Measurements from ENCODE around the gene SMIM8.

SMIM8 gene

DNA sequence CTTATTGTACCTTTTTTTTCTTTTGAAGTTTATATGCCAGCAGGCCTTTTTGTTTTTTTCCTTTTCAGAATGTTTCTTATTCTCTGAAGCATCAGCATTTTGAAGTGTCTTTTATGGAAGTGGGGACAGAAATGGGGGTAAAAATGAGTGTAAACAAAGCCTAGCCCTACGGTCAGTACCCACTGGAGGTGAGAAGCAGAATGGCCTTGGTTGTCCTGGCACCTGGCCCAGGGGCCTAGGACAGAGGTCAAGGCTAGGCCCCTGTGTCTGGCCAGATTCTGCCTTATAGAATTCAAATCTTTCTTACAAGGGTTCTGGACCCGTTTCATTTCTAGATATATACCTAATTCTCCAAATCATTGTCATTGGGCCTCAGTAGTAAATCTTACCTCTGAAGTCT lies 18.8 kb downstream of the SMIM8 start:
- H3K9ac ChIP-seq (ENCODE audit: low read depth, low read length), result no peak overlapping the region
- H4K20me1 ChIP-seq (ENCODE audit: insufficient read depth, low read length), result peaks cover 2% of the 10 kb centered on the region; the same call in 1 of the 2 replicates

DNA sequence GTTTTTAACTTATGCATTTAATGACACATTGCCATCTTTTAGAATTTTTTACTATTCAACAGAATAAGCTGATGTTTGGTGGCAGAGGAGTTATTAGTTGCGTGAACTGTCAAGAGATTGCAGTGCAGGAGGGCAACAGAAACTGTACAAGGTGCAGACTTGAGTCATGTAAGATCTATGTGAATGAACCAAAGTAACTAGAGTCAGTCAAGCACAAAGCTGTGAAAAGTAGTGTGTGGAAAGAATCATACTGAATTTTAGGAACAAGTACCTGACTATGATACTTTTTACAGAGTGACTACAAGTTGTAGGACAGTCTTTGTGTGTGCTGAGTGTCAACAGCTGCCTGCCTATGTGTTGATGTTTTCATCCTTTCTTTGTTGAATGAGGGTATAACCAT lies 19.5 kb downstream of the SMIM8 start:
- no peaks in the 10 kb centered on the region for H3K4me1 ChIP-seq (ENCODE audit: insufficient read depth, low read length)
- no peaks in the 10 kb centered on the region for H4K20me1 ChIP-seq (ENCODE audit: insufficient read depth, low read length)
- no peaks in the 10 kb centered on the region for H3K79me2 ChIP-seq (ENCODE audit: insufficient read depth, low read length)
- DNase-seq, result no peak
- H2AFZ ChIP-seq (ENCODE audit: low read depth, low read length), result no peak overlapping the region
- ATAC-seq (ENCODE audit: insufficient read depth, low read depth), result no peak
- no peak overlapping the region for H3K27ac ChIP-seq (ENCODE audit: low read length)
- no peaks in the 10 kb centered on the region for H3K27me3 ChIP-seq (ENCODE audit: insufficient read depth, low read length, poor library complexity)
- no peak overlapping the region for H3K4me2 ChIP-seq (ENCODE audit: insufficient read depth, low read length)
- H3K4me3 ChIP-seq (ENCODE audit: low read depth in 1 of 2, low read length in 2 of 2), result no peak overlapping the region
- no peak overlapping the region for H3K9ac ChIP-seq (ENCODE audit: low read depth, low read length)
- TF ChIP-seq, protein P1, sequence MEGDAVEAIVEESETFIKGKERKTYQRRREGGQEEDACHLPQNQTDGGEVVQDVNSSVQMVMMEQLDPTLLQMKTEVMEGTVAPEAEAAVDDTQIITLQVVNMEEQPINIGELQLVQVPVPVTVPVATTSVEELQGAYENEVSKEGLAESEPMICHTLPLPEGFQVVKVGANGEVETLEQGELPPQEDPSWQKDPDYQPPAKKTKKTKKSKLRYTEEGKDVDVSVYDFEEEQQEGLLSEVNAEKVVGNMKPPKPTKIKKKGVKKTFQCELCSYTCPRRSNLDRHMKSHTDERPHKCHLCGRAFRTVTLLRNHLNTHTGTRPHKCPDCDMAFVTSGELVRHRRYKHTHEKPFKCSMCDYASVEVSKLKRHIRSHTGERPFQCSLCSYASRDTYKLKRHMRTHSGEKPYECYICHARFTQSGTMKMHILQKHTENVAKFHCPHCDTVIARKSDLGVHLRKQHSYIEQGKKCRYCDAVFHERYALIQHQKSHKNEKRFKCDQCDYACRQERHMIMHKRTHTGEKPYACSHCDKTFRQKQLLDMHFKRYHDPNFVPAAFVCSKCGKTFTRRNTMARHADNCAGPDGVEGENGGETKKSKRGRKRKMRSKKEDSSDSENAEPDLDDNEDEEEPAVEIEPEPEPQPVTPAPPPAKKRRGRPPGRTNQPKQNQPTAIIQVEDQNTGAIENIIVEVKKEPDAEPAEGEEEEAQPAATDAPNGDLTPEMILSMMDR (IDR thresholded peaks at IDR 0.05; ENCODE audit: borderline replicate concordance, extremely low read depth, low read length, poor library complexity, severe bottlenecking), result no peak
- no peak for TF ChIP-seq EZH2 (IDR thresholded peaks at IDR 0.05; ENCODE audit: borderline replicate concordance, low read depth, low read length, severe bottlenecking)
- no peaks in the 10 kb centered on the region for H3K9me3 ChIP-seq (ENCODE audit: insufficient read depth, low read length, severe bottlenecking)
- peaks cover 7% of the 10 kb centered on the region; the same call in 1 of the 2 replicates for H3K36me3 ChIP-seq (ENCODE audit: insufficient read depth, low read length)

More for the DNA sequence above, 18.8 kb downstream of the SMIM8 start:
- Histone ChIP-seq H3K4me1 (ENCODE audit: insufficient read depth, low read length) (no peaks in the 10 kb centered on the region), H2AFZ (ENCODE audit: low read depth, low read length) (no peak overlapping the region), H3K27me3 (ENCODE audit: insufficient read depth, low read length, poor library complexity) (no peaks in the 10 kb centered on the region), H3K9me3 (ENCODE audit: insufficient read depth, low read length, severe bottlenecking) (no peaks in the 10 kb centered on the region), H3K36me3 (ENCODE audit: insufficient read depth, low read length) (peaks cover 7% of the 10 kb centered on the region; the same call in 1 of the 2 replicates), H3K27ac (ENCODE audit: low read length) (no peak overlapping the region), H3K4me3 (ENCODE audit: low read depth in 1 of 2, low read length in 2 of 2) (no peak overlapping the region), H3K79me2 (ENCODE audit: insufficient read depth, low read length) (peaks cover 3% of the 10 kb centered on the region; the same call in 1 of the 2 replicates), H3K4me2 (ENCODE audit: insufficient read depth, low read length) (no peak overlapping the region)
- ATAC-seq (ENCODE audit: insufficient read depth, low read depth), result no peak
- DNase-seq, result no peak
- TF ChIP-seq, protein P1 (IDR thresholded peaks at IDR 0.05; ENCODE audit: borderline replicate concordance, extremely low read depth, low read length, poor library complexity, severe bottlenecking), result no peak

GRCh38 chr6:87342829-87343228 lies 20.4 kb downstream of the SMIM8 start:
- Histone ChIP-seq H2AFZ (ENCODE audit: low read depth, low read length) (no peak overlapping the region), H3K9ac (ENCODE audit: low read depth, low read length) (no peak overlapping the region), H3K27ac (ENCODE audit: low read length) (no peak overlapping the region), H3K79me2 (ENCODE audit: insufficient read depth, low read length) (no peaks in the 10 kb centered on the region), H3K4me2 (ENCODE audit: insufficient read depth, low read length) (no peak overlapping the region), H3K4me3 (ENCODE audit: low read depth in 1 of 2, low read length in 2 of 2) (no peak overlapping the region), H4K20me1 (ENCODE audit: insufficient read depth, low read length) (no peaks in the 10 kb centered on the region), H3K27me3 (ENCODE audit: insufficient read depth, low read length, poor library complexity) (no peaks in the 10 kb centered on the region), H3K9me3 (ENCODE audit: insufficient read depth, low read length, severe bottlenecking) (no peaks in the 10 kb centered on the region), H3K36me3 (ENCODE audit: insufficient read depth, low read length) (peaks cover 7% of the 10 kb centered on the region; the same call in 1 of the 2 replicates), H3K4me1 (ENCODE audit: insufficient read depth, low read length) (no peaks in the 10 kb centered on the region)
- TF ChIP-seq, protein P1 (IDR thresholded peaks at IDR 0.05; ENCODE audit: borderline replicate concordance, extremely low read depth, low read length, poor library complexity, severe bottlenecking), result no peak
- no peak for TF ChIP-seq EZH2 (IDR thresholded peaks at IDR 0.05; ENCODE audit: borderline replicate concordance, low read depth, low read length, severe bottlenecking)
- ATAC-seq (ENCODE audit: insufficient read depth, low read depth), result no peak
- no peak for DNase-seq

- no peak for TF ChIP-seq EZH2 (IDR thresholded peaks at IDR 0.05; ENCODE audit: borderline replicate concordance, low read depth, low read length, severe bottlenecking)
- TF ChIP-seq, protein P1 (IDR thresholded peaks at IDR 0.05; ENCODE audit: borderline replicate concordance, extremely low read depth, low read length, poor library complexity, severe bottlenecking), result no peak
- H2AFZ ChIP-seq (ENCODE audit: low read depth, low read length), result no peak within 1 kb of the TSS
- H4K20me1 ChIP-seq (ENCODE audit: insufficient read depth, low read length), result no peaks in the 10 kb centered on the region
- H3K9ac ChIP-seq (ENCODE audit: low read depth, low read length), result no peak within 1 kb of the TSS
- H3K27ac ChIP-seq (ENCODE audit: low read length), result no peak within 1 kb of the TSS
- H3K36me3 ChIP-seq (ENCODE audit: insufficient read depth, low read length), result peaks cover 7% of the 10 kb centered on the region; the same call in 1 of the 2 replicates
- no peak for ATAC-seq (ENCODE audit: insufficient read depth, low read depth)
- no peak for DNase-seq
- H3K4me3 ChIP-seq (ENCODE audit: low read depth in 1 of 2, low read length in 2 of 2), result no peak within 1 kb of the TSS
- H3K4me1 ChIP-seq (ENCODE audit: insufficient read depth, low read length), result no peaks in the 10 kb centered on the region
- H3K9me3 ChIP-seq (ENCODE audit: insufficient read depth, low read length, severe bottlenecking), result no peaks in the 10 kb centered on the region
- no peak within 1 kb of the TSS for H3K4me2 ChIP-seq (ENCODE audit: insufficient read depth, low read length)
- no peaks in the 10 kb centered on the region for H3K27me3 ChIP-seq (ENCODE audit: insufficient read depth, low read length, poor library complexity)
- H3K79me2 ChIP-seq (ENCODE audit: insufficient read depth, low read length), result no peaks in the 10 kb centered on the region
Observed at GRCh38 chr6:87344731-87345130, 22.3 kb downstream of the SMIM8 start, which contains the start of gene C6orf163. C6orf163 (plus strand) TSS chr6:87344813; CDS start chr6:87345100, 287 bp downstream.
